ENCODE data around the gene WWTR1.

The WWTR1 gene

DNA sequence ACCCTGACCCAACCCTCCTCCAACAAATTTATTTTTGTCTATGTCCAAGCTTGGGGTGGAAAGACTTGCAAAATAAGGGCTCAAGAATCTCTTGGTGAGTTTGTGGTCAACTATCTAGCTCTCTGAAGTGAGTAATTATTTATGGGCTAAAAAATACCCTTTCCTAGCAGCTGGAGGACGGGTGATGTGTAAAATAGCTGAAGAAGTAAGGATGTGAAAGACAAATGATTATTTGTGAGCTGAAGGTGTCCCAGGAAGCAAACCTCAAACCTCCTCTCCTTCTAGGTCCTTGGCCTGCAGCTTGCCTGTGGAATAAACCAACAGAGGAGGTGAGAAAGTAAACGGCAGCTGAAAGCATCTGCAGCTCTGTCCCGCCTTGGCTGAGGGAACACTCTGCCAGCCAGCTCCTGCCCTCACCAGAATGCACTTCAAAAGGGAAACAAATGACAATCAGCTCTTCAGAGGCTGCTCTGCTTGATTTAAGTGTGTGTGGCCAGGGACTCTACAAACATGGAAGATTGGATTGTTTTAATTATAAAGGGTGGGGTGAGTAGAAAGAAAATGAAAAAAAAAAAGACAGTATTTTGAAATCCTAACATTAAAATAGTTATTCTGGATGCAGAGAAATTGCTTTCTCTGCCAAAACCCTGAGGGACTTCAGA, 123.0 kb downstream of the WWTR1 start:
- DNase-seq (ENCODE audit: low spot score) = peak; percentile 86

GRCh38 chr3:149534082-149534481, 123.7 kb downstream of the WWTR1 start:
- no peak for DNase-seq (ENCODE audit: low spot score)

DNA sequence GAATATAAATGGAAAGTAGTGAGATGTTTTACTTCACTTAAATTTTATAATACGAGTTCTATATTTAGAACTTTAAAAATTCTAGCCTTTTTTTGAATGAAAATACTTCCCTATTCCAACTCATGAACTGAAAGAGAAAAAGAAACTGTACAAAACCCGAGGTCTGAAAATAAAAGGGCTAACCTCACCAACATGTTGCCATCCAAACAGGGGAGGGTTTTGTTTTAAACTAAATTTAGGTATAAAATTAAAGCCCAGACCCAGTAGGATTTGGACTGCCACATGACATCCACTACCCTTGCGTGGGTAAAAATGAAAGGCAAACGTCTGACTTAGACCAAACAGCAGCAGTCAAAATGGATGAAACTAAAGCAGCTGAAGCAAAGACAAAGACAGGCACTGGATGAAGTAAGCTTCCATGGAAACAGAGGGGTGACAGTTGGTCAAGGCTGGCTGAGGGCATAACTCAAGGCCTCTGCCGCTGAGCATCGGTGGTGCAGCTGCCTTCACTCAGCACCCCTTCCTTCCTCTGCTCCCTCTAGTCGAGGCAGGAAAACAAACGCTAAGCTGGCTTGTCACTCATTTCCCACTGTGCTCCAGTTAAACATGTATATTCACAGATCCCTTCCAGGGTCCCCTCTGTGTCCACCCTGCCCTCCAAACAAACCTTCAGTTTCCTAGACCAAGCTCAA, 125.2 kb downstream of the WWTR1 start:
- DNase-seq (ENCODE audit: low spot score) = no peak

DNA sequence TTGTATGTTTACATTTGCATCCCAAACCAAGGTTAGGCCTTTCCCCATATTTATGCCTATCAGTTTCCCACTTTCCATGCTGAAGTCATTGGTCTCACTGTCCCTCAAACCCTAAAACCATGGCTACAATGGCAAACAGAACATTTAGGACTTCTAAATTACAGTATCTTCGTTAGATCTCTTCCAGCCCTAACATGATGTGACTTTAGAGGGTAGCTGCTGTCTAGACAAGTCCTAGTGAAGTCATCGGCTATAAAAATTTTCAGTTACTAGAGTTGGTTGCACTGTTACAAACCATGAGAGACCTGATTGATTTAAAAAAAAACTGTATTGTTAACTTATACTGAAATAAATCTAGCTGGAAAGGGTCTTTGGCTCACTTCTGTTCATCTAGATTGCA, 128.7 kb downstream of the WWTR1 start:
- no peak for DNase-seq (ENCODE audit: low spot score)

DNA sequence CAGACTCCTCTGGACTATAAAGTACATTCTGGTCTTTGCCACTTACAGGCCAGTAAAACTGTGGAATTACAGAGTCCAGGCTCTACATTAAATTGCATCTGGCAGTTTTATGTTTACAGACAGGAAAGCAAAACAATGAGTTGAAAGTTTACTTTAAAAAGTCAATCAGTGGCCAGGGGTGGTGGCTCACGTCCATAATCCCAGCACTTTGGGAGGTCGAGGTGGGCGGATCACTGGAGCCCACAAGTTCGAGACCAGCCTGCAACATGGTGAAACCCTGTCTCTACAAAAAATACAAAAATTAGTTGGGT, 129.5 kb downstream of the WWTR1 start:
- DNase-seq (ENCODE audit: low spot score) = no peak

DNA sequence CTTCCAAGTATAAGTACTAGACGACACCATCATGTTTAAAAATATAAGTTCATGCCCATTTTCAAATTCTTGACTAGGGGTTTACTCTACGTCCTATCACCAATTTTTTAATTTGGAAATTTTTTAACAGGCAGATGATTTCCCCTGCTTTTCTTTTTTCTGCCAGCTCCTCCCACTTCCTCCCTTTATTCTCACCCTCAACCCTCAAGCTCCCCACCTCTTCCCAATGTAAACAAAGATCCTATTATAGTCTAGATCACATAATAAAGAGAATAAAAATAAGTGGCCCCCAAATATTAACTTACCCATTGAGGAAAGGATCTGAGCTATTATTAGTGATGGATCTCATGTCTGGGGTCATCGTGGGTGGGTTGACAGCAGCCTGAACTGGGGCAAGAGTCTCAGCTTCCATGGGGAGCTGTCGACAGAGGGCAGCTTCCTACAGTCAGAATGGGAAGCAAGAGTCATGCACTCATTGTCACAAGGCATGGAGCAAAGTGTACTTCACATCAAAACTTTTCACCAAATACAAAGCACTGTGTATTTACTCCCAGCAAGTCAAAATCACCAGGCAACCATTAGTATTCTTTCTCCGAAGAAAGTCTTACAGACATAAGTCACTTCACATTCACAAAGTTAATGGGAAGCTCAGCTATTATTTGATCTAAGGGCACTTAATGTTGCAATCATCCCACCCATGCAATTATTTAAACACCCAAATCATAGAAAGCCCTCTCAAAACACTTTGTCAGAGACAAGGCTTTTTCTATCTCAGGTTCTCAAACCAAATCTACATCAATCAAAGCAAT, 130.1 kb downstream of the WWTR1 start:
- DNase-seq (ENCODE audit: low spot score) = peak; percentile 59

- no peak for DNase-seq (ENCODE audit: low spot score)
These were observed 134.1 kb downstream of the WWTR1 start for GRCh38 chr3:149523512-149524299.

- DNase-seq (ENCODE audit: low spot score) = no peak
These were observed 137.9 kb downstream of the WWTR1 start for GRCh38 chr3:149519912-149520311.

- DNase-seq (ENCODE audit: low spot score) = no peak
These were observed 140.9 kb downstream of the WWTR1 start for GRCh38 chr3:149516920-149517319.

DNA sequence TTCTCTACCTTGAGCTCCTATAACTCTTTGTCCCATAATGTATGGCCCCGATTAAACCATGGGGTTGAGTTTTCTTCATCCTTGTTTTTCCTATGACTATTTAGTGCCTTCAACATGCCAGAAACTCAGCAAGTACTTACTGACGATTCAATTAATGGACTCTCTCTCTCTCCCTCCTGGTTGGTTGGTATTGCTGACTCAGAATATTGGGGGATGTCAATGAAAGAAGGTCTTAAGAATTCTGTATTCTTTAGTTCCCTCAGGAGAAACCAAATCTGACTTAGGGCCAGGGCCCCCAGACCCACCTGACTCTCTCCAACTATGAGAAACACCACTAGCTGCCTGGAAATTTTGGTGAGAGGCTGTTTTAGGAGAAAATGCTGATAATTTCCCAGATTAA, 142.6 kb downstream of the WWTR1 start:
- no peak for DNase-seq (ENCODE audit: low spot score)

DNA sequence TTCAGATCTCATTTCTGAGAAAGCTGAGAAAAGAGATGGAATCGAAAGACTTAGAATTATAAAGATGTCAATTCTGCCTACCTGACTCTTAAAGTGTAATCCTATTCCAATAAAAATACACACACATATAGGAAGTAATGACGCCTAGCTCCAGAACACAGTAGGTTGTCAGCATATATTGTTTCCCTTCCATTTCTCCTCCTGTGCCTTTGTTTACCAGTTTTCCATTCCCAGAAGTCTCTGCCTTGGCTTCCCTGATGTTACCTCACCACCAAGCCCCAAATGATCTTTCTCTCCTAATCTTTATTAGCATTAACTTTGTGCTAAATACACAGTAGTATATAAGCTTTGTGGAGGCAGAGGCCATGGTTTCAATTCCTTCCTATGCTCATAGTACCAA, 143.4 kb downstream of the WWTR1 start:
- DNase-seq (ENCODE audit: low spot score) = no peak

GRCh38 chr3:149512073-149512782, 145.6 kb downstream of the WWTR1 start:
- DNase-seq (ENCODE audit: low spot score) = peak; percentile 65

DNA sequence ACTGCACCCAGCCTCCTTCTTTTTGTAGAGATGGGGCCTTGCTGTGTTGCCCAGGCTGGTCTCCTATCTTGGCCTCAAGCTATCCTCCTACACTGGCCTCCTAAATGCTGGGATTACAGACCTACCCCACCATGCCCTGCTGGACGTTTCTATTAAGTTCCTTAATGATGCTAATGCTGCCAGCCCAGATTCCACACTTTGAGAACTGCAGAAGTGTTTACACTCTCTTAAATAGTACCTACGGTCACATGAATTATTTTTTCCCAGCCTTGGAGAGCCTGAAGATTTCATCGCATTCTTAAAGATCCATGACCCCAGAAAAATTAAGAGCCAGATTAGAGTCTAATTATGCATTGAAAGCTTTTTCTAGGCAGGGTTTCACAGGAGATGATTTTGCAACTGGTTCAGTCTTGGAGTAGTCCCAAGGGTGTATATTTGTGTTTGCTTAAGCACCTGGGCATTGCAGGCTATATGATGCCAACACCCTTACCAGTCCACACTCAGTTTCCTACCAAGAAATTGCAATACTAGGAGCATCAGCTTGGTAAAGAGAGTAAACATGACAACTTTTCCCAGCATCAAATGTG, 146.7 kb downstream of the WWTR1 start:
- DNase-seq (ENCODE audit: low spot score) = no peak

GRCh38 chr3:149510480-149510879, 147.3 kb downstream of the WWTR1 start:
- no peak for DNase-seq (ENCODE audit: low spot score)

GRCh38 chr3:149509526-149509925, 148.3 kb downstream of the WWTR1 start:
- DNase-seq (ENCODE audit: low spot score) = no peak

GRCh38 chr3:149507491-149508324, 150.1 kb downstream of the WWTR1 start:
- no peak for DNase-seq (ENCODE audit: low spot score)

DNA sequence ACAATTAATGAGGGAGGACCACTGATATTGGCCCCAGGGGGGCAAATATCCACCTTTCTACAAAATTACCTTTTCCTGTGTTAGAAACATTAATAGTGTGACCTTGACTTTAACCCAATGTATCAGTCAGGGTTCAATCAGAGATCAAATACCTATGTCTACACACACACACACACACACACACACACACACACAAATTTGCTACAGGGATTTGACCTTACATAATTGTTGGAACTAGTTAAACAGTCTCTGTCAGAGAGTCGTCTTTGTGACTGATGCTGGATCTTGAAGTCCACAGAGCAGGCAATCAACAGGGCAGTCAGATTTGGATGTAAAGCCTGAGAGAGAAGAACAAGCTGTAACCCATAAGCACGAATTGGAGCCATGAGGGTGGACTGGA, 150.9 kb downstream of the WWTR1 start:
- DNase-seq (ENCODE audit: low spot score) = no peak

GRCh38 chr3:149506540-149506939, 151.3 kb downstream of the WWTR1 start:
- no peak for DNase-seq (ENCODE audit: low spot score)

- no peak for DNase-seq (ENCODE audit: low spot score)
These were observed 155.4 kb downstream of the WWTR1 start for GRCh38 chr3:149502438-149502837.

DNA sequence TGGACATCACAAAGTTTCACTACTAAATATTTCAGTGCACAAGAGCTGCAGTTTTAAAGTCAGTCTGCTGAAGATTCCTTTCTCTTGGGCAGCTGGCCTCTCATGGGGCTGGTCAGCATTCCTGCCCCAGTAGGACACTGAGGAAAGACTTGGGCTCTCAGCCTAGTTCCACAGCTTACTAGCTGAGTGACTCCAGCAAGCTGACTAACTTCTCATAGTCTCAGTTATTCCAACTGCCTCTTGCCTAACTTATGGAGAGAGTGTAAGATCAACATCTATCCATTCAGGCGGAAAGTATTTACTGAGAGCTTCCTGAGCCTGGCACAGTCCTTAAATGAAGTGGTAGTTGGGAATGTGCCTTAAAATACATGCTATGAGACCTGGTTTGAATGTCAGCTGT, 156.3 kb downstream of the WWTR1 start:
- DNase-seq (ENCODE audit: low spot score) = no peak
